GM21717 (cell line): ENCODE data around the gene F3.
A peak's percentile ranks its signal among the peaks of the same experiment; 100 is the strongest.

ENCODE experiments used
- ATAC-seq: cut with Tn5 transposase; IDR thresholded peaks from one replicate; pipeline ENCODE4 v1.9.1; 2021; ENCODE audit warnings: mild to moderate bottlenecking, moderate library complexity; ENCODE audit not compliant: unreplicated experiment

Gene F3

GRCh38 chr1:94553323-94553730 lies 11.8 kb upstream of the F3 start:
- no peak for ATAC-seq

DNA sequence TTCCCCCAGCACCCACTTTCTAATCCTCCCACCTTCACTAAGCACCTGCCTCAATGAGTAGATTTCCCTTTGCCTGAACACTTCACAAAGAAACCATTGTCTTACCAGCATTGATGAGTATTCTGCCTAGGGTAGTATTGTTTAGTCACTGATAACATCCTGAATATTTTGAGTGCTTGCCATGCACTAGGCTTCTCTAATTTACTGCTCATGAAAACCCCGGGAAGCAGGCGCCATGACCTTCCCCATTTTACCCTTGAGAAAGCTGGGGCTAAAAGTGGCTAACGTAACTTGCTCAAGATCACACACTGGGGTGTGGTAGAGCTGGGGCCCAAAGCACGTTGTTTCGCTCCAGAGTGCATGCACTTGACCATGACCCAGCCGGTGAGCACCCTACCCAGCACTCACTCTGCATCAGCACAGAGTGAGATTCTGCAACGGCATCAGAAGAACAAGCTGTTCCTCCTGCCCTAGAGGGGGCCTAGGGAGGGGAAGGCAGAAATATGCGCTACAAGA lies 10.6 kb upstream of the F3 start:
- no peak for ATAC-seq

- no peak for ATAC-seq
Observed at GRCh38 chr1:94551449-94551848, 9.9 kb upstream of the F3 start.

GRCh38 chr1:94550800-94551241 lies 9.3 kb upstream of the F3 start:
- no peak for ATAC-seq

DNA sequence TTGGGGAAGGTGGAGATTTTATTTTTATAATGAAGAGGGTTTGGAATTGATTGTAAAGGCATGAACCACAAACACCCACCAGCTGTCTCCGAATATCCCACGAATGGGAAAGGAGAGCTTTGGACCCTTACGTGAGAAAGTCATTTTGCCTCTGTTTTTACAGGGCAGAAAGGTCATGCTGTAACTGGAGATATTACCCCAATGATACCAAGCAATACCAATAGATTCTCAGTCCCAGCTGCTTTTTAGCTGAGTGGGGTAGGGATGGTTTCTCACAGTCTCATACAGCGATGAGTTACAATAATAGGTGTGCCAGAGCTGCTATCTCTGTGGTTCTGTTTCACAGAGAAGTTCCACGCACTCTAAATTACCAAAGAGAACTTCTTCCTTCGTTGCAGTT lies 8.8 kb upstream of the F3 start:
- ATAC-seq: no peak

- ATAC-seq: no peak
Observed at GRCh38 chr1:94549706-94550105, 8.1 kb upstream of the F3 start.

DNA sequence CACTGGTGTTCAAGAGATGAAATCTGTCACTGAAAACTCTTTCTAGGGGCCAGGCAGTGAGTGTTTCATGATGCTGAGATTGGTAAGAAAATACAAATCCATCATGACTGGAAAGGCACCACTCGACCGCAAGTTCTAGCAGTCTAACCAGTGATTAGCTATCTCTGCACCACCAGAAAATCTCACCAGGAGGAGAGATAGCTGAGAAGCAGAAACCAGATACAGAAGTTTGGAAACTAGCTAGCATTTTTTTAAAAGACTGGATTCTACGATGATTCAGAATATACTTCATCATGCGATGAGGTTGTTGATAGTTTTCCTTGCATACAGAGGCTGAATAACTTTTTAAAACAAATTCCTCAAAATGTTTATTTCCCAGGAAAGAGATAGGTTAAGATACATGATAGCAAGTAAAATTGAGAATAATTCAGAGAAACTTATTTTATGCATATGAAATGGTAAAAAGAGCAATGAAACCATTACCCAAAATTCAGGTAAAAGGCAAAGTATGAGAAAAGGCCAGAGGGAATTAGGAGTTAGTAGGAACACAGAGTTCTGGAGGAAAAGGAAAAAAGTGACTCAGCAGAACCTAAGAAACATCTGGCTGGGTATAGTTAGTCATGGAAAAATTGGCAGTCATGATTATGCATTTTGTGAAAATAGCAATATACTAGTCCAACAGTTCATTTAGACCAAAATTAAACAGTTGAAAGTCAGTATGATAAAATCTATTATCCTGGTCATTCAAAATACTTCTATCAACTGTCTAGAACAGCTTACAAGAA lies 3.3 kb upstream of the F3 start:
- no peak for ATAC-seq

GRCh38 chr1:94543893-94544635 lies 2.5 kb upstream of the F3 start:
- no peak for ATAC-seq

DNA sequence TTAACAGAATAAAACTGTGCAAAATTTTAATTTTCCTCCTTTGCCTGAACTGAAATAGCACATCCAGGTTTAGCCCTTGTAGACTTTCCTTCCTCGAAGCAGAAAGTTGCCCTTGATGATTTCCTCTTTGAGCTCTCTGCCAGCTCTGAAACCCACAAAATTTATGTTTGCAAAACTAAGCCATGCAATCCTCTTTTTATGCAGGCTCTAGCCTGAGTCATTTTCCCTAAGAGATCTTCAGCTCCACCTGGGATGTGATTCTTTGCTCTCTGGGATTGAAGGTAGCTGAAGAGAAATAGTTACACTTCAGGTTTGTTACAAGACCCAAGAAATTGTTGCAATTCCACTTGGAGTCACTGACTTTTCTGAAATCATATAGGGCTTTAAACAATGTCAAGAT lies 1.4 kb upstream of the F3 start:
- ATAC-seq: no peak

DNA sequence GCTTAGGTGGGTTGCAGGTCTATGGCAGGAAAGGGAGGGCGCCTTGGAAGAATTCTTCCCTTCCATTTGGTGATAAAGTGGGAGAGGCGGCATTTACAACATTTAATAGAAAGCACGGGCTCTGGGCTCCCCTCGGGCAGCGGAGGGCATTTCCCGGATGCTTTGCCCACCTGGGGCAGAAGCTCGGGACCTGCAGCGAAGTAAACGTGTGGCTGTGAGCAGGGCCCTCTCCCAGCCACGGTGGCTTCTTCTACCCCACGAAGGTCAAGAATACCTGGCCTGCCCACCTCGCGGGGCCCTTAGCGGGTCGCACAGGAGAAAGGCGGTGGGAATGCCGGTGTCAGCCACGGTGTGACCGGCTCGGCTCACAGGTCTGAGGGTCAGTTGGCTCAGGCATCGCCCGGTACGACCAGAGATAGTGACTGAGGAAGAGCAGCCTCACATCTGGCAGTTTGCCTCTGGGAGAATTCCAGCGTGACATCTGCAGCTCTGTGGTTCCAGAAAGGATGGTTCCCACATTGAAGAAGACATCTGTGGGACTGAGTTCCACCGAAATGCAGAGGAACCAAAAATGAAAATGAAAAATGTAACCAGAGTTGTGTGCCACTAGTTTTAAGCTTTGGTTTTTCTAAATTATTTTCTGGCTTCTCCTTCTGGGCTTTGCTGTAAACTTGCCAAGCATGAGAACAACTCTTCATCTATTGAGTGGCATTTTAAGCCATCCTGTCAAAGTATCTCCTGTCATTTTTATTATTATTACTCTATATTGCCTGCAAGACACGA lies 720 bp upstream of the F3 start:
- ATAC-seq: peak; percentile 23

DNA sequence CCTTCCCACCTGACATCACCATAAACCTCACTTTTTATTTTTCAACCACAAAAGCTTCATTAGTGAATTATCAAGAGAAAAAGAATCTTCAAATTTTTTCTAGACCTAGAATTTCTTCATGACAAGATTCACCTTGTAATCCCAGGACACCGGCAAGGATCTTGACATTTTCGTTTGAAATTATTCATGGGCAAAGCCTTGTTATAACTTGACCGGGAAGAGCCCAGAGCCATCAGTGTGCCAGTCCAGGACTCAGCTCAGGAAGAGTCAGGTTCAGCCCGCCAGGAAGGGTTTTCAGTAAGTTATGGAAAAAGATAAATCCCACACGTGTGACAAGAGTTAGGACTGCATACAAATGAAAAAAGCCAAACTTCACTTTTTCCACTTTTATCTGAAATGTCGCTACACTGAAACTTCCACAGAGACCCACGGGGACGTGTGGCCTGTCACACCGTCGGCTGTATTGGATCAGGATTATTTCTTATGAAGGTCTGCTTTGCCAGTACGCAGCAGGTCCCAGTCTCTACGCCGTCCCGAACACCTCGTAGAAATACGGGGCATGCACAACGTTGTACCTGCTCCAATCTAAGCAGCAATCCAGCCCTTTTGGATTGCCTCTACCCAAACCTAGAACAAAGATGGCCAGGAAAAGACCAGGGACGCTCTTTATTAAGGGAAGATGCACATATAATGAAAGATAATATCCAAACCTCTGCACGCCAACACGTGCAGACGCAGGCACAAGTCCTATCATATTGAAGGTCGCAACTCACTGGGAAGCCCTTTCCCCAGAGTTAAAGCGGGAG lies 916 bp downstream of the F3 start:
- no peak for ATAC-seq

DNA sequence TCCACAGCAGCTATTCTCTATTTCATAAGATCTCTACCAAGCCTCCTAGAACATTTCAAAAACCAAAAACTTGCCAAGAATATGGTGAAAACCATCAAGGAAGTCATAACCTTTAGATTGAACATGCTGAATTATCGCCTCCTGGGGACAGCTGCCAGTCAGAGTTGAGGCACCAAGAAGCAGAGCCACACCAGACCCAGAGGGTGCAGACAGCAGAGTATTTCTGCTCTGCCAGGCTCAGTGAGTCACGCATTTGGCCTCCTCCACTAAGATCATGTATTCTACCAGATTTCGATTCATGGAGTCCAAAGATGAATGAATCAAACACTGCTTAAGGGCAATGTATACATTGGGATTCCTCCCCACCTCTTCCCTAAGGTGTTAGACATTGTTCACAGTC lies 2.1 kb downstream of the F3 start:
- ATAC-seq: no peak

- no peak for ATAC-seq
Observed at GRCh38 chr1:94538243-94538827, 3.2 kb downstream of the F3 start.

GRCh38 chr1:94537254-94537653 lies 4.3 kb downstream of the F3 start:
- ATAC-seq: no peak

- ATAC-seq: no peak
Observed at GRCh38 chr1:94535879-94536278, 5.7 kb downstream of the F3 start.

GRCh38 chr1:94535095-94535494 lies 6.5 kb downstream of the F3 start:
- no peak for ATAC-seq

DNA sequence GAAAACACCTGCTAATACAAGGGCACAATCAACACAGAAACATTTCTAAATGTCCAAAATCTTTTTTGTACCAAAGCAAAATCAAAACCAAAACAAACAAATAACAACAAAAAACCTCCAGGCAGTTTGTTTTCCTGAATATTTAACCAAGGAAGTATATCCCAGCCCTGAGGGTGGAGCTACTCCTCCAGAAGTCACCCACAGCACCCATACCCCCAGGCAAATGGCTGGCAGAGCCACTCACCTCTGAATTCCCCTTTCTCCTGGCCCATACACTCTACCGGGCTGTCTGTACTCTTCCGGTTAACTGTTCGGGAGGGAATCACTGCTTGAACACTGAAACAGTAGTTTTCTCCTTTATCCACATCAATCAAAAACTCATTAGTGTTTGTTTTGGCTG lies 9.5 kb downstream of the F3 start:
- ATAC-seq: no peak

DNA sequence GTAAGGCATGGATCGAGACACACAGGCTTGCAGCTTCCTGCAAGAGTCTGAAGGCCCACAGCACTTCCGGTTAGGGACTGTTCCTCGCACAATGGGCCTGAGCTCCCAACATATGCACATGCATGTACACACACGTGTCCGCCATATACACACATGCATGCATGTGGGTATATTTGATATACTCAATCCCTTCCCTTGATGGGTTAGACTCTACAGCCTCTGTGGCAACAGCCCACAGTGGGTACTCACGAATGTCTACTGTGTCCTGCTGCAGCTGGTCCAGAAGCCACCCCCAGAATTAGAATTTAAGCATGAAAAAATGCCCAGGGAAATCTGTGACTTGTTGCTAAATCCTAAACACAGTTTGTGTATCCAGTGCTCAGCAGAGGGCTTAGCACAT lies 9.9 kb downstream of the F3 start:
- ATAC-seq: no peak

- no peak for ATAC-seq
Observed at GRCh38 chr1:94530373-94530878, 11.1 kb downstream of the F3 start.

GRCh38 chr1:94529416-94529815 lies 12.1 kb downstream of the F3 start:
- no peak for ATAC-seq
